ENCODE results near the gene PIN4.
A peak's percentile ranks its signal among the peaks of the same experiment; 100 is the strongest.
"Not testable (repeated sequence)": the region's sequence is repeated elsewhere in the genome, so short reads cannot be mapped to it uniquely, and the experiment has no call there.

Gene PIN4

DNA sequence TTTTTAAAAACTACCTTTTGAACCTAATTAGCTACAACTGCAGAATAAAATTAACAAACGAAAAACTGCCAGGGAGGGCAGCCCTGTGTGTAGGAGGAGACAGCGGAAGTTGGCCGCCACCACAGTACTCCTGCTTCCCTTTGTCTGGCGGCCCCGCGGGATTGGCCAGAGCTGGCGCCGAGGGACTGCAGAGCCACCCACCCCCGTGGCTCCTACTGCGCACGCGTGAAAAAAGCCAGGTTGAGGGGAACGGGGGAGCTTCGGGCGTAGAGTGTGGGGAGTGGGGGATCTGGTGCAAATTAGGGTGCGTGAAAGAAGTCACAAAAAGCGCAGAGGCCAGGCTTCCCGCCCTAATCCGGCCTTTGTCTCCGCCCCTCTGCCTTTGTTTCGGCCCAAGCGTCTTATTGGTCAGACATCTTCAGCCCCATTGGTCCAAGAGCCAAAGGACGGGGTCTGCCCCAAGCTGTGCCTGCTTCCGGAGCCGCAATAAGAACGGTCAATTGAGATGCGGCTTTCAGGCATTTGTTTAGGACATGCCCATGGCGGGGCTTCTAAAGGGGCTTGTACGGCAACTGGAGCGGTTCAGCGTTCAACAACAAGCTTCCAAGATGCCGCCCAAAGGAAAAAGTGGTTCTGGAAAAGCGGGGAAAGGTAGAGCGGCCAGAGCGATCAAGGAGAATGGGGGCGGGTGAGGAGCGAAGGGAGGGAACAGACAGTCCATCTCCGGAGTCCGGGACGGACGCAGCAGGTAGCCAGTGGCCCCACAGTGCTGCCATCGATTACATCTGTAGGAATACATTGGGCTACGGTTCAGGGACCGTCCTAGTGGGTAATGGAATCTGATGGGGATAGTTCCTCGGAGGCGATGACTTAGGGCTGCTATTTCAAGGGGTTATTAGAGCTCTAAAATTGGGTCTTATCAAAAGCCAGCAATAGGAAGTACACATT, at the start of gene PIN4:
TSS of gene PIN4 (plus strand) at position 580 of the 948 bp plus-strand sequence. CDS start at position 609, 29 bp downstream.
- peak; percentile 86 for DNase-seq (ENCODE audit: low spot score)

DNA sequence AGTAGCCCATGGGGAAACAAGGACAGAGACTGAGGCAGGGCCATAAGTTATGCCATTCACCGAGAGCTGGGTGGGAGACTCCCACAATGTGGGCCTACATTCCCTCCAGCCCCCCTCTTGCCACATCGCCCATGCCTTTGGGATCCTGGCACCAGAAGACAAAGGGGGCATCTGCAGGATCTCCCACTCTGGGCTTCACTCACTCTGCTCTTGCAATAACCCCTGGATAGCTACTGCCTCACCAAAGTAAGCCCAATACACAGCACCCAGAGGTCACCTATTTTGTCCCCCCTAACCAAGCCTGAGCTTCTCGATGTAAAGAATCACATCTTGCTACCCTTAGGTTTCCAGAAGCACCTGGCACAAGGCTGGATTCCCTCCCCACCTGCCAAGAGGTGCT, 49.1 kb upstream of the PIN4 start:
- no peak for DNase-seq (ENCODE audit: low spot score)

DNA sequence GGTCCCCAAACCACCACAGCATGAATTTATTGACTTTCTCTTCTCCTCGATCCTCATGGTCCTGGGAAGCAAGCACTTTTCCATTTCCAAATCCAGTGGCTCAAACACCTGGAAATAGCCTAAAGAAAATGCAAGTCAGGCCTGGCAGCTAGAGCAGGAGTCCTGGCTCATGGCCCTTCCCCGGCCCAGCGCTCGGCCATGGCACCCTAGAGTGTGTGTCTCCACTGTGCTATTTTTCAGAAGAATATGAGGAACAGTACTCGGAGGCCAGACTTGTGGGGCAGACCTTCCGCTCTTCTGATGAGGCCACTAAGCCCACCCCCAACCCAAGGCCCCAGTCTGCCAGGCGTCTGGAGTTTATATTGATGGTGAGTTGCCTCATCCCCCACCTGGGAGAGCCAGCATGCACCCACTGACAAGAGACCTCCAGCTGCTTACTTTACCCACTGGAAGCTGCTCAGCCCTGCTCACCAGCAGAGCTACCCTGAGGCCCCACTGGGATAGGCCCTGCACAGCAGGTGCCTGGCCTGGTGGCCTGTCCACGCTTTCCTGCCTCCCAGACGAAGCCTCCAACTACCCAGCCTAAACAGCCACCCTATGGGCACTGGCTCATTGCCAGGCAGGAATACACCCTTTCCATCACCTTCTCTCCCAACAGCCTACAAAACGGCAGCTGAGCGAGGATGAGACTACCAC, 47.6 kb upstream of the PIN4 start:
- no peak for DNase-seq (ENCODE audit: low spot score)

DNA sequence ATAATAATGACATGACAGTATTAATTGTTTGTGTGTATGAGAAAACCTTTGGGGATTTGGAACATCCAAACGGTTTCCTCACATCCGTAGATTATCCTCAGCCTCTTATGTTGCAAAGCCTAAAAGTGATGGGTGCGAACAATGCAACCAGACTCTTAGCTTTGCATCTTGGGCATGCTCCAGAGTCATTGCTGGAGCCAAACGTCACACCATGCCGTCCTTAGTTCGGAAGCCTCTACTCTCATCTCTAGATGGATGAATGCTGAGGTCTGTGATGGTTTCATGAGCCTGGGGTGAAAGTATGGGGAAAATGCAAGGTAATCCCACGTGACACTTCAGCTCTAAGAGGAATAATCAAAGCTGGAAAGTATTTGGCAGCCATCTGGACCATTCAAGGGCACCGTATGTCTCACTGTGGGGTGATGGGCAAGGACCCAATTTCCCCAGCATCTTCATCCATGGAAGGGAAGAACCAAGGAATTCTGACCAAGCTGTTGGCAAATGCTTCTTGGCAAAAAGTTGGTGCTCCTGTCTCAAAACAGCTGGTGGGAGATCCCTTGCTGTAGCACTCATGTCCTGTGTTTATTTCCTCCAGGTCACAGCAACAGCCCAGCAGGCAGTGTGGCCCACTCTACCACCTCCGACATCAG, 43.6 kb upstream of the PIN4 start:
- DNase-seq (ENCODE audit: low spot score) = no peak

- DNase-seq (ENCODE audit: low spot score) = no peak
These were observed 42.0 kb upstream of the PIN4 start for GRCh38 chrX:72139538-72139937.

DNA sequence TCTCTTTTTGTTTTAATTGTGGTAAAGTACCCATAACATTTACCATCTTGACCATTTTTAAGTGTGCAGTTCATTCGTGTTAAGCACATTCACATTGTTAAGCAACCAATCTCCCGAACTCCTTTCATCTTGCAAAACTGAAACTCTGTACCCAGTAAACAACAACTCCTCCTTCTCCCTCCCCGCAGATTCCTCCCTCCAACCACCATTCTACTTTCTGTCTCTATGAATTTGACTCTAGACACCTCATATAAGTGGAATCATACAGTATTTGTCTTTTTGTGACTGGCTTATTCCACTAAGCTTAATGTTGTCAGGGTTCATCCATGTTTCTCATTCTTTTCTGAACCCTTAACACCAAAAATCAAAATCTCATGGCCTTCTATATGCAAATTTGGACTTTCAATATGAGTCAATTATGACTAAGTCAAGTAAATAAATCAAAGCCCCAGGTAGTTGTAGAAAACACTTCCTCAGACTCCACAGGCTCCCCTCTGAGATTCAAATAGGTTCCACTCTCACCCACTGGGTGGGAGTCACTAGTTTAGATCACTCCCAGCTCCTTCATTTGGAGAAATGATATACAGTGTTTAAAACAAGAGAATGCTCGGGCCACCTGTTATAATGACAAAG, 40.1 kb upstream of the PIN4 start:
- no peak for DNase-seq (ENCODE audit: low spot score)

- no peak for DNase-seq (ENCODE audit: low spot score)
These were observed 39.3 kb upstream of the PIN4 start for GRCh38 chrX:72142094-72142793.

- DNase-seq (ENCODE audit: low spot score) = no peak
These were observed 38.6 kb upstream of the PIN4 start for GRCh38 chrX:72142794-72143608.

DNA sequence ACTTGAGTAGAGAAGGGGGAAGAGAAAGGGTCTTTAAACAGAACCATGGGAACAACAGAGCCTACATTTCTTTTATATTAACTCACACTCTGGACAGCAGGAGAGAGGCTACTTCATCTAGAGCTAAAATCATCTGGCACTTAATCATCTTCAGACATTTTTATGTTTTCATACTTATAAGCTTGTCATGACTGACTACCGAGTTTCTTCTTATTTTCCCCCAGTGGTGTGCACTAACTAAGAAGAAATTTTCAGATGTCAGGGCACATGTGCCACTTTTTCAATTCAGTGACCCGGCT, 38.0 kb upstream of the PIN4 start:
- no peak for DNase-seq (ENCODE audit: low spot score)

DNA sequence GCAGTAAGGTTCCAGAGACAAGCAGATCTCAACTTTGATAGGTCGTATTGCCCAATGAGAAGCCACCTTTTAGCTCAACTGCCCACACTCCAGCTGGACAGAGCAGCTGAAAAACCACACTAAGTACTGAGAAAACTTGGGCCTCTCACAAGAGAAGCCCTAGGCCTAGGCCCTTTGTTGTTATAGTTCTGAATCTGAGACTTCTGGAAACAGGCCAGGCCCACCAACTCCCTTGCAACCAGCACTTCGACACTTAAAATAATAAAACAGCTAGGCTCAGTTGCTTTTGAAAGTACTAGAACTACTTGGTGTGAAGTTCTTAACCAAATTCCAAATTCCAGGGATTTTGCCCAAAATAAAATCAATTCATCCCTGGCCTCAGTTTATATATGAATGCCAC, 36.4 kb upstream of the PIN4 start:
- DNase-seq (ENCODE audit: low spot score) = no peak

DNA sequence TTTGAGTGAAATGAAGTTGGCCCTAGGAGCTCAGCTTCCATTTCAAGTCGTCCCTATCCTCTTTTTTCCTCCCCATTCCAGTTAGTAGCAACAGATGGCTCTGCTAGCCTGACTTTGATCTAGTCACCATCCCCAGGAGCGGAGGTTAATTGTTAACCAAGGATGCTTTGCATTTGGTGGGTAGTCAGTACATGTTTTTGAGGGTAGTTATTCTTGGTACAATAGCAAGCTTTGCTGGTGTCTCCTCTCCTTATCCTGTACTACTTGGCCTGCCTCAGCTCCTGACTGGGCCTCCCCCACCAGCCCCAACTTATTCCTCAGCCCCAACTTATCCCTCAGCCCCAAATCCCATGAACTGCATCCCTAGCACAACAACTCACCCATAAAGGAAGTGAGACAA, 35.0 kb upstream of the PIN4 start:
- no peak for DNase-seq (ENCODE audit: low spot score)

GRCh38 chrX:72158773-72159172, 22.8 kb upstream of the PIN4 start:
- DNase-seq (ENCODE audit: low spot score) = no peak

DNA sequence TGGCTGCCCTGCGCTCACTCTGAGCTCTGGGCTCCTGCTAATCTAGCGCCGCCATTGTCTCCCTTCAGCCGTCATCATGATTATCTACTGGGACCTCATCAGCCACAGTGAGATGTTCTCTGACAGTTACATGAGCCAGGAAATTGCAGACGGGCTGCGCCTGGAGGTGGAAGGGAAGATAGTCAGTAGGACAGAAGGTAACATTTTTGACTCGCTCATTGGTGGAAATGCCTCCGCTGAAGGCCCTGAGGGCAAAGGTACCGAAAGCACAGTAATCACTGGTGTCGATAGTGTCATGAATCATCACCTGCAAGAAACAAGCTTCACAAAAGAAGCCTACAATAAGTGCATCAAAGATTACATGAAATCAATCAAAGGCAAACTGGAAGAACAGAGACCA, 21.8 kb upstream of the PIN4 start:
- no peak for DNase-seq (ENCODE audit: low spot score)

DNA sequence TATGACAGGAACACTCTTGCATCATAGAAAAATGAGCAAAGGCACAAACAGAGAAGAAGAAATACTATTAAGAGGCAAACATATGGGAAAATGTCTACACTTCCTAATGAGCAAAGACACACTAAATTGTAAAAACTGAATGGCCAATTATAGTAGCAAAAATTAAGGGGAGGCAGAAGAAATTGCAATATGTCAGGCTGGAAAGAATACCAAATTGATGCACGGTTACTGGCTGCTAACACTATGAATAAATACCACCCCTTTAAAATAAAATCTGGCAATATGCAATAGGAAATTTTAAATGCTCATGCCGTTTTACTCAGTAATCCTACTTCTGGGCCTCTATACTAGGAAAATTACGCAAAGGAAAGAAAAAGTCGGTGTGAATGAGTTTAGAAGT, 16.0 kb upstream of the PIN4 start:
- DNase-seq (ENCODE audit: low spot score) = no peak

DNA sequence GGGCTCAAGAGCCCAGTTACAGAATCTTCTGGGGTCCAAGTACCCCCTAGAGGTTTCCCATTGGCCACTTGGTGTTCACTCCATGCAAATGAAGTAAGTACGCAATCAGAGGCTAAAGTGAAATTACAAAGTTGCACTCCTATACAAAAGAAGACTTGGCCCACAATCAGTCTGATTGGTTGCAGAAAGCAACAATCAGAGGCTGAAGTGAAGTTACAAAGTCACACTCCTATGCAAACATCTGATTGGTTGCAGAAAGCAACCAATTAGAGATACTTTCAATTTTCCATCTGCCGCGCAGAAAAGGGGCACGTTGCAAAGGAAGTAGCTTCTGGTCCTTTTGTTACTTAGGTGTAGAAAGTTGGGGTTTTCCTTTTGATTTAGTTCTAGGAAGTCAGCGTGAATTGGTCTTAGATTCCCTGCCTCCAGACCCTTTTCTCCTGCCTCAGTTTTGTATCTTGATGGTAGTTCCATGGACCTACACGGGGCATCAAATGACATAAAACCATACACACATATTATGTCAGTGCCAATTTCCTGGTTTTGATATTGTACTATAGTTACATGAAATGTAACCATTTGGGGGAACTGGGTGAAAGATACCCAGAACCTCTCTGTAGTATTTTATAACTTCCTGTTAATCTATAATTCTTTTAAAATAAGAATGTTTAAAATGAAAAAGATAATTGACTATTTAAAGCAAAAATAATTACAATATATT, 12.4 kb upstream of the PIN4 start:
- peak; percentile 1 for DNase-seq (ENCODE audit: low spot score)

GRCh38 chrX:72176289-72176688, 5.3 kb upstream of the PIN4 start:
- not testable (repeated sequence) for DNase-seq (ENCODE audit: low spot score)

GRCh38 chrX:72176981-72177380, 4.6 kb upstream of the PIN4 start:
- no peak for DNase-seq (ENCODE audit: low spot score)

GRCh38 chrX:72180539-72180938, 1.0 kb upstream of the PIN4 start:
- no peak for DNase-seq (ENCODE audit: low spot score)

DNA sequence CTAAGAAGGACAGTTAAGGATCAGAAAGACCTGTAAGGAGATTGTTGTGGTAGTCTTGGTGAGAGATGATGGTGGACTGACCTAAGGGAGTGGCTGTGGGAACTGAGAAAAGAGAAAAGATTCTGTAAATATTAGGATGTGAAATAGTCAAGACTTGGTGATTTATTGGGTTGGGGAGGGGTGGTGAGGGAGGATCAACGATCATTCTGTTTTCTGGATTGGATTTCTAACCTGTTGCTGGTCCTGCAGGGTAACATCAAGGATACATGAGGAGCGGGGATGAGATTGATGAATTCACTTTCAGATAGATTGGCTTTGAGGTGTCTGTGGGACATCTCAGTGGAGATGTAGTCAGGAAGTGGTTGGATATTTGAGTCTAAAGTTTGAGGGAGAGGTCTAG, 1.4 kb downstream of the PIN4 start:
- DNase-seq (ENCODE audit: low spot score) = no peak

GRCh38 chrX:72201836-72202536, 20.4 kb downstream of the PIN4 start:
- no peak for DNase-seq (ENCODE audit: low spot score)
